ENCODE measurements around the gene AGBL5. TPM values are rescaled to one million over a fixed set of nuclear protein-coding genes. Genes with fewer than 3 reads are reported as not detected.
"Not testable (repeated sequence)": the region's sequence is repeated elsewhere in the genome, so short reads cannot be mapped to it uniquely, and the experiment has no call there.

The AGBL5 gene
- total and polyA plus RNA-seq, 8 donors = 12.0 to 54.5 (median 50.2) TPM

DNA sequence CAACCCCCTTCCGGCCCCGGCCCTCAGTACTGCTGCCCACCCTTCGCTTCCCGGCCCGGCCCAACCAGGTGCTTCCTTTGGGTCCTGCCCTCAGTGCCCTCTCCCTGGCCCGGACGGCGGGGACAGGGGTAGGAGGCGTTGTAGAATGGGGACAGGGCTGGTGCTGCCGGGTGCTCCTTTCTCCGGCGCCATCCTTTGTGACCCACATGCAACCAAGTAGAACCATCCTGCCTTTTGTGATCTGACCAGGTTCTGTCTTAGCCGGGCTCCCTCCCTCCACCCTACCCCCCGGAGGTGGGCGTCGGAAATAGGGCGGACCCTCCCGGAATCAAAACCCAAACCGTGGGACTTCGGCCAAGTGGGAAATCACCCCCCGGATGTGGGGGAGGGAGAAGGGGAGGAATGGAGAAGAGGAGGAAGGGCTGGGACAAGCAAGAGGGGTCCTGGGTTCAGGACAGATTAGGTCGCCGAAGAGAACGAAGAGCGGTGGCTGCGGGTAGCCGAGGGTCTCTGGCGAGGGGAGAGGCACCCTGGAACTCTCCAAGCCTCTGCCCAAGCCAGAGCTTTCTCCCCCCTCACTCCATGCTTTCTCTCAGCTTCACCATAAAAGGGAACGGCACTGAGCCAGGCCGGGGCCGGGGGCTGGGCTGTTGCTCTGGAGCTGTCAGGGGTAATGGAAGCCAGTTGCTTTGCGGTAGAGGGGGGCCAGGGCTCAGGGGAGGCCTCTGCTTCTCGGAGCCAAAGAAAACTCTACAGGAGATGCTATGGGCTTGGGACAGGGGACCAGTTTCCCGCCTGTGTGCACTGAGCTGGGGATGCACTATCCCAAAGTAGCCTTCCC lies 20.7 kb downstream of the AGBL5 start:
- peak in 3 of 4 donors; percentile 70 to 95 (median 95) for DNase-seq
- Histone ChIP-seq H3K36me3 (peaks cover 0 to 27% of the 10 kb centered on the region in 2 donors), H3K27ac (peak overlapping the region; percentile 85 to 92), H3K4me1 (peaks cover 27 to 76% of the 10 kb centered on the region in 2 donors), H3K4me3 (peak overlapping the region; percentile 72 to 91), H3K27me3 (no peaks in the 10 kb centered on the region), H3K9me3 (no peaks in the 10 kb centered on the region)
- ATAC-seq = peak; percentile 16
- TF ChIP-seq, protein P1, sequence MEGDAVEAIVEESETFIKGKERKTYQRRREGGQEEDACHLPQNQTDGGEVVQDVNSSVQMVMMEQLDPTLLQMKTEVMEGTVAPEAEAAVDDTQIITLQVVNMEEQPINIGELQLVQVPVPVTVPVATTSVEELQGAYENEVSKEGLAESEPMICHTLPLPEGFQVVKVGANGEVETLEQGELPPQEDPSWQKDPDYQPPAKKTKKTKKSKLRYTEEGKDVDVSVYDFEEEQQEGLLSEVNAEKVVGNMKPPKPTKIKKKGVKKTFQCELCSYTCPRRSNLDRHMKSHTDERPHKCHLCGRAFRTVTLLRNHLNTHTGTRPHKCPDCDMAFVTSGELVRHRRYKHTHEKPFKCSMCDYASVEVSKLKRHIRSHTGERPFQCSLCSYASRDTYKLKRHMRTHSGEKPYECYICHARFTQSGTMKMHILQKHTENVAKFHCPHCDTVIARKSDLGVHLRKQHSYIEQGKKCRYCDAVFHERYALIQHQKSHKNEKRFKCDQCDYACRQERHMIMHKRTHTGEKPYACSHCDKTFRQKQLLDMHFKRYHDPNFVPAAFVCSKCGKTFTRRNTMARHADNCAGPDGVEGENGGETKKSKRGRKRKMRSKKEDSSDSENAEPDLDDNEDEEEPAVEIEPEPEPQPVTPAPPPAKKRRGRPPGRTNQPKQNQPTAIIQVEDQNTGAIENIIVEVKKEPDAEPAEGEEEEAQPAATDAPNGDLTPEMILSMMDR (IDR thresholded peaks at IDR 0.05) = no peak
- intact Hi-C loops (cut with DNase I) = no loop called here

DNA sequence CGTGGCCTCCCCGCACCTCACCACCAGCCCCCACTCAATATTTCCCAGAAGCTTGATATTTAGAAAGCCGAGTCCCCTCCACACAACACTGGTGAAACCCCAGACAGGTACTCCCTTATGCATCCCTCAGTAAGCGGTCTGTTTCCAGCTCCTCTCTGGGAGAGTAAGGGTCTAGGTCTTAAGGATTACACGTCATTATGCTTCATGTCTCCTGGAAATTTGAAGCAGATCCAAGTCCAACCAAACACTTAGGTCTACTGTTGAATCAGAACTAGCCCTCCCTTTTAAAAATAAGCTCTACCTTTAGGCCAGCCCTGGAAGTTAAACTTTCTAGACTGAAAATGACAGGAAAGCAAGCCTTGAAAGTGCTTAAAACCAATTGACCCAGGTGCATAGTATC lies 21.5 kb downstream of the AGBL5 start:
- ATAC-seq (no peak), DNase-seq (no peak)
- peak overlapping the region; percentile 85 to 92 for H3K27ac ChIP-seq
- H3K4me1 ChIP-seq = peaks cover 30 to 81% of the 10 kb centered on the region in 2 donors
- TF ChIP-seq, protein P1 (IDR thresholded peaks at IDR 0.05) = no peak
- H3K27me3 ChIP-seq = peaks cover 0 to under 1% of the 10 kb centered on the region in 2 donors
- H3K9me3 ChIP-seq = no peaks in the 10 kb centered on the region
- intact Hi-C loops (cut with DNase I) = no loop called here
- peaks cover 0 to 20% of the 10 kb centered on the region in 2 donors for H3K36me3 ChIP-seq
- no peak overlapping the region for H3K4me3 ChIP-seq

DNA sequence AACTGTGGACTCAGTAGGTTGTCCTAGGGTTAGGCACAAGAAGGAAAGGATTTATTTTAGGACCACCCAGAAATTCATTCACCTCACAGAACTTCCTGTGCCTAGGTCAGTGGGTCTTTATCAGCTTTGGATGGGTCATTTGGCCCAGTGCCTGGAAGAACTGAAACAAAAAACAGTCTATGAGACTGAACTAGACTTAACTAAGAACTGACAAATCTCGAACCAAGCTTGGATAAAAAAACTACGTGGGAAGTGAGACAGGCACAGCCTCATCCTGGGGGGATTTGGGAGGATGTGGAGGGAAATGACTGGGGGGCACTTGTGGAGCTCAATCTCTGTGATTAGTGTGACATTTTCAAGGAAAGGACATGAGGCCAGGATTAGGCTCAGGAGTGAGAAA lies 22.3 kb downstream of the AGBL5 start:
- H3K4me3 ChIP-seq = no peak overlapping the region
- no peaks in the 10 kb centered on the region for H3K9me3 ChIP-seq
- intact Hi-C loops (cut with DNase I) = no loop called here
- H3K27ac ChIP-seq = peak overlapping the region; percentile 24 to 92
- peaks cover 31 to 82% of the 10 kb centered on the region in 2 donors for H3K4me1 ChIP-seq
- peaks cover 0 to 11% of the 10 kb centered on the region in 2 donors for H3K36me3 ChIP-seq
- TF ChIP-seq, protein P1 (IDR thresholded peaks at IDR 0.05) = no peak
- DNase-seq (no peak), ATAC-seq (no peak)
- peaks cover 0 to 9% of the 10 kb centered on the region in 2 donors for H3K27me3 ChIP-seq

DNA sequence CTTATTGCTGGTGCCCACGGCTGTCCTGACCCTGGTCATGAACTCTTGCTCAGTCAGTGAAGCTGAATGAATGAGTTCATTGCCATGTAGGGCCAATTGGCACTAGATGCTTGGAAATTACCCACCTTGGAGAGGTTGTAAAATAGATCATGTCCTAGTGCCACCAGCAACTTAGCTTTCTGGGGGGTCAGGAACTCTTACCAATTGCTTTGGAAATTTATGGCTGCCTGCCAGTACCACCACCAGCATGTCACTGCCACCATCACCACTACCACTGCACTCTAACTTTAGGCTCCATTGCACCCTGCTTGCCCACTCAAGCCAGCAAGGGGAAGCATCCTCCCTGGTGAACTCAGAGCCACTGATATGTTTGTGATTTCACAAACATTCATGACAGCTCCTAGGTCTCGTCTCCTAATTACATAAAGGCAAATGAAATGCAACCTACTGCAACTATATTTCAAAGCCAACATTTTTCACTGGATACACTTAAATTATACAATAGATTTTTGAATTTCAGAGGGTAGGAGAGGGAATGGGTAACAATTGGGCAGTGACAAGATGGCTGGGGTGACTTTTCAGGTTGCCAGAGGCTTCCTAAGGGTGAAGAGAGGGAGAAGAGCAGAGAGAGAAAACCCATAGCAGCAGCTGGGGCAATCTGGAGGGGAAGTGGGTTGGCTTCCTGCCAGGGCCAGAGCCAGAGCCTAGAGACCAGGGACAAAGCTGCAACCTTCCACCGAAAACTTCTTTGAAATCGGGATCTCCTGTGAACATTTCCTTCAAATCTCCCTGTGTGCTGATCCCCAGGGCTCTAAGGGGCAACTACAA lies 23.5 kb downstream of the AGBL5 start:
- Histone ChIP-seq H3K9me3 (no peaks in the 10 kb centered on the region), H3K4me3 (no peak overlapping the region), H3K27ac (peak overlapping the region; percentile 24 to 92), H3K27me3 (peaks cover 0 to 13% of the 10 kb centered on the region in 2 donors), H3K4me1 (peaks cover 24 to 79% of the 10 kb centered on the region in 2 donors), H3K36me3 (no peaks in the 10 kb centered on the region)
- TF ChIP-seq, protein P1 (IDR thresholded peaks at IDR 0.05) = no peak
- DNase-seq = peak in 3 of 4 donors; percentile 64 to 85 (median 80)
- intact Hi-C loops (cut with DNase I) = no loop called here
- ATAC-seq = no peak

DNA sequence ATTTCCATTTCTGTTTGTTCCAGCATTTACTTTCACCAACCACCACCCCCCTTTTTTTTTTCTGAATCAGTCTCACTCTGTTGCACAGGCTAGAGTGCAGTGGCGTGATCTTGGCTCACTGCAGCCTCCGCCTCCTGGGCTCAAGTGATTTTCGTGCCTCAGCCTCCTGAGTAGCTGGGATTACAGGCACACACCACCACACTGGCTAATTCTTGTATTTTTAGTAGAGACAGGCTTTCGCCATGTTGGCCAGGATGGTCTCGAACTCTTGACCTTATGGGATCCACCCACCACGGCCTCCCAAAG lies 24.1 kb downstream of the AGBL5 start:
- Histone ChIP-seq H3K27ac (peak overlapping the region in 1 of 2 donors; percentile 92), H3K4me1 (peaks cover 19 to 79% of the 10 kb centered on the region in 2 donors), H3K27me3 (peaks cover 0 to 13% of the 10 kb centered on the region in 2 donors)
- H3K4me3 ChIP-seq; DNase-seq; H3K9me3 ChIP-seq; intact Hi-C loops (cut with DNase I); ATAC-seq; H3K36me3 ChIP-seq: not testable (repeated sequence)
